Spleen (tissue), 11 donors: ENCODE data around the gene PCTP. TPM values are rescaled to one million over a fixed set of nuclear protein-coding genes. Genes with fewer than 3 reads are reported as not detected.

Source experiments
- DNase-seq: peaks from one replicate; pipeline ENCODE4 v3.0.0-alpha.2; 2020
- H3K27ac ChIP-seq, 8 donors: fragments of 200-600 bp; sonication (generic) in 7 of 8; 1 replicate in 4 of 8; 2 replicates in 4 of 8; pipeline versions ENCODE4 v1.5.0 to v1.8.0; 2016 to 2021; ENCODE audit warnings: inconsistent platforms in 4 of 8, mild to moderate bottlenecking in 4 of 8, moderate library complexity in 1 of 8
- H3K27me3 ChIP-seq, 7 donors: fragments of 200-600 bp; sonication (generic) in 6 of 7; replicated peaks in 1 of 7; 1 replicate in 4 of 7; 2 replicates in 3 of 7; pipeline versions ENCODE4 v1.5.0 to v1.8.0; 2016 to 2021; ENCODE audit warnings: inconsistent platforms in 3 of 7, mild to moderate bottlenecking in 1 of 7
- H3K36me3 ChIP-seq, 6 donors: fragments of 200-600 bp; sonication (generic) in 5 of 6; 1 replicate in 4 of 6; 2 replicates in 2 of 6; pipeline versions ENCODE4 v1.5.0 to v1.8.0; 2016 to 2021; ENCODE audit warnings: inconsistent platforms in 2 of 6
- H3K4me1 ChIP-seq, 6 donors: fragments of 200-600 bp; sonication (generic) in 5 of 6; 1 replicate in 3 of 6; 2 replicates in 3 of 6; pipeline versions ENCODE4 v1.5.0 to v1.8.0; 2016 to 2021; ENCODE audit warnings: inconsistent platforms in 3 of 6
- H3K4me3 ChIP-seq, 8 donors: fragments of 200-600 bp; sonication (generic) in 7 of 8; 1 replicate in 4 of 8; 2 replicates in 4 of 8; pipeline versions ENCODE4 v1.5.0 to v1.8.0; 2016 to 2021; ENCODE audit warnings: inconsistent platforms in 4 of 8, mild to moderate bottlenecking in 4 of 8, moderate library complexity in 2 of 8
- H3K9me3 ChIP-seq, 8 donors: fragments of 200-600 bp; sonication (generic) in 7 of 8; 1 replicate in 4 of 8; 2 replicates in 4 of 8; pipeline versions ENCODE4 v1.5.0 to v1.8.0; 2016 to 2021; ENCODE audit warnings: inconsistent platforms in 4 of 8
- CTCF ChIP-seq, 11 experiments: fragments of 200-600 bp in 7 of 11; fragments of 450-650 bp in 4 of 11; sonication (generic) in 4 of 11; IDR thresholded peaks in 8 of 11; conservative IDR thresholded peaks in 3 of 11; 1 replicate in 7 of 11; 2 replicates in 4 of 11; pipeline versions ENCODE4 v1.4.0 to v1.8.0; 2016 to 2021; ENCODE audit warnings: antibody characterized with exemption in 11 of 11, inconsistent platforms in 4 of 11, mild to moderate bottlenecking in 1 of 11
- POLR2A ChIP-seq, 3 donors: fragments of 450-650 bp; IDR thresholded peaks; one replicate each; pipeline ENCODE4 v1.5.1; 2017; ENCODE audit warnings: antibody characterized with exemption in 3 of 3, mild to moderate bottlenecking in 1 of 3
- POLR2AphosphoS5 ChIP-seq, 3 donors: sonication (generic); formaldehyde crosslinking; IDR thresholded peaks; one replicate each; pipeline ENCODE4 v1.5.1; 2017; ENCODE audit warnings: antibody characterized with exemption in 3 of 3
- WGBS, 5 donors: extraction: QIAGEN DNeasy Blood & Tissue Kit in 3 of 5; methylation state at CpG; one replicate each; pipeline versions ENCODE4 v1.1.5 to v1.1.7; 2013 to 2018; 5-methylcytosine and 5-hydroxymethylcytosine counted together
- intact Hi-C: fragments of 100-400 bp; cut with DNase I; formaldehyde crosslinking; loops from one replicate; pipeline ENCODE4 v1.15.0; 2023; ENCODE audit warnings: low total_unique reads
- polyA plus RNA-seq, 3 donors: library from polyadenylated mRNA; stranded (reverse); fragments of 200-250 nt; gene quantifications; one replicate each; pipeline ENCODE4 v1.2.1, GENCODE V29; 2013
- total RNA-seq, 7 donors: library from RNA; depleted of rRNA in 3 of 7; stranded (reverse); fragments of >200 nt in 3 of 7; fragmentation: NEBNext Ultra II Directional in 4 of 7; extraction: Animal tissue kit (Norgen Biotek cat#: 25700) in 4 of 7; gene quantifications; one replicate each; pipeline versions ENCODE4 v1.1.0 to v1.2.1, GENCODE V29; 2016 to 2021
- donor health status: healthy with polysubstance abuse.
- donor health status: DM: no; HTN: no; CAD: no; lungs with moderate emphysema.
- donor health status: DM: no; HTN: no; CAD: no.
- donor health status: Bipolar disorder and iron deficiency.
- donor health status: healthy.
- donor health status: DM: no; HTN: no; CAD: no.
- donor health status: DM: yes; HTN: yes; CAD: no.

Gene PCTP
- total and polyA plus RNA-seq, 10 donors: 9.3 to 23.5 (median 18.5) TPM

DNA sequence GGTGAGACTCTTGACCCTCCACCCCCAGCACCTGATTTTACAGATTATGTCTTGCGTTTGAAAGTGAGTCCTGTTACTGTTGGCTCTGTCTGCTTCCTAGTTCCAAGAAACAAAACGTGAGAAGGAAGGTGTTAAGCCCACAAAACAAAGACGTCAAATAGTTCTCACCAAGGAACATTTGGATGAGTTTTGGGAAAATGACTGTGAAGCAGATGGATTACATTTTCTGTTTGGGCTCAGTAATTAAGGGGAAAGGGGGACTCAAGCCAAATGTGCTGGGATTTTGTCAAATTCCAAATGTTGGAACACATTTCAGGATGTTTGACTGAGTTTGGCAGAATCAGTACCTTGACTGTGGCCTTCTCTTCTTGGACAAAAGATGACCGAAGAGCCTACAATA lies 71.2 kb downstream of the PCTP start:
- Histone ChIP-seq H3K9me3 (peaks cover 0 to 12% (median 9%) of the 10 kb centered on the region in 8 donors), H3K27me3 (no peaks in the 10 kb centered on the region), H3K4me3 (no peak overlapping the region), H3K27ac (no peak overlapping the region), H3K36me3 (no peaks in the 10 kb centered on the region), H3K4me1 (no peaks in the 10 kb centered on the region)
- TF ChIP-seq POLR2AphosphoS5 (IDR thresholded peaks at IDR 0.05) (no peak), CTCF (IDR thresholded peaks at IDR 0.05 in 8 of 11, conservative IDR thresholded peaks at IDR 0.05 in 3 of 11) (no peak), POLR2A (IDR thresholded peaks at IDR 0.05) (no peak)
- WGBS, 5 donors: 70 to 79% (median 78%) methylated on average over 4 of the region's 4 CpGs
- intact Hi-C loops: no loop called here
- DNase-seq: no peak

- TF ChIP-seq CTCF (IDR thresholded peaks at IDR 0.05 in 8 of 11, conservative IDR thresholded peaks at IDR 0.05 in 3 of 11): no peak
- TF ChIP-seq POLR2A (IDR thresholded peaks at IDR 0.05): no peak
- no peak for TF ChIP-seq POLR2AphosphoS5 (IDR thresholded peaks at IDR 0.05)
- WGBS, 5 donors: 51 to 73% (median 63%) methylated on average over 2 of the region's 2 CpGs
- no peaks in the 10 kb centered on the region for H3K36me3 ChIP-seq
- H3K27ac ChIP-seq: no peak overlapping the region
- H3K9me3 ChIP-seq: peaks cover 0 to 9% (median 8%) of the 10 kb centered on the region in 8 donors
- H3K27me3 ChIP-seq: no peaks in the 10 kb centered on the region
- DNase-seq: no peak
- intact Hi-C loops: no loop called here
- H3K4me3 ChIP-seq: no peak overlapping the region
- no peaks in the 10 kb centered on the region for H3K4me1 ChIP-seq
These were observed 74.4 kb downstream of the PCTP start for GRCh38 chr17:55825213-55825612.

Other genes starting within 250 kb of the PCTP start
- not detected for gene SMIM36, start 239.6 kb upstream of the PCTP start, total RNA-seq
- not detected for gene SMIM36, start 239.6 kb upstream of the PCTP start, polyA plus RNA-seq
- 10 to 100 TPM in 1 of 7 donors, 1 to 10 TPM in 6; 1.3 to 19.8 (median 4.3) TPM for gene TMEM100, start 28.2 kb upstream of the PCTP start, total RNA-seq
- gene TMEM100, start 28.2 kb upstream of the PCTP start, polyA plus RNA-seq: 1 to 10 TPM; 2.3 to 3.2 (median 2.5) TPM